Measurements from ENCODE around the gene CBR1. TPM values are rescaled to one million over a fixed set of nuclear protein-coding genes. Genes with fewer than 3 reads are reported as not detected.
"Not testable (repeated sequence)": the region's sequence is repeated elsewhere in the genome, so short reads cannot be mapped to it uniquely, and the experiment has no call there.

The CBR1 gene
- total RNA-seq, 2 experiments from 2014 or later: 40.7 to 43.8 TPM

- Mint-ChIP-seq H3K27me3 (peaks cover 3% of the 10 kb centered on the region), H3K27ac (no peak overlapping the region), H3K4me1 (peaks cover 2% of the 10 kb centered on the region), H3K36me3 (peaks cover 3% of the 10 kb centered on the region), H3K9me3 (peaks cover 8% of the 10 kb centered on the region), H3K4me3 (no peak overlapping the region)
- POLR2A ChIA-PET: interaction anchor here (0.9 kb wide), 1 partner anchor 10 kb away, joined by 3 read pairs; no protein-coding TSS in a partner anchor
- no peak for DNase-seq
- no peak for ATAC-seq (ENCODE audit: low read depth)
Measured at GRCh38 chr21:36097427-36098181, 27.8 kb downstream of the CBR1 start.

- DNase-seq (no peak), ATAC-seq (ENCODE audit: low read depth) (no peak)
- peaks cover 3% of the 10 kb centered on the region for H3K27me3 Mint-ChIP-seq
- H3K4me3 Mint-ChIP-seq: no peak overlapping the region
- H3K36me3 Mint-ChIP-seq: peaks cover 3% of the 10 kb centered on the region
- no peak overlapping the region for H3K27ac Mint-ChIP-seq
- H3K4me1 Mint-ChIP-seq: peaks cover 2% of the 10 kb centered on the region
- H3K9me3 Mint-ChIP-seq: peaks cover 8% of the 10 kb centered on the region
- POLR2A ChIA-PET: no interaction called here
Measured at GRCh38 chr21:36098182-36098532, 28.3 kb downstream of the CBR1 start.

GRCh38 chr21:36099000-36099399, 29.2 kb downstream of the CBR1 start:
- H3K9me3 Mint-ChIP-seq: peaks cover 2% of the 10 kb centered on the region
- POLR2A ChIA-PET: no interaction called here

GRCh38 chr21:36099695-36100211, 29.9 kb downstream of the CBR1 start:
- peaks cover 16% of the 10 kb centered on the region for H3K27me3 Mint-ChIP-seq
- H3K4me3 Mint-ChIP-seq; H3K4me1 Mint-ChIP-seq; H3K27ac Mint-ChIP-seq; POLR2A ChIA-PET; H3K9me3 Mint-ChIP-seq; DNase-seq; H3K36me3 Mint-ChIP-seq; ATAC-seq (ENCODE audit: low read depth): not testable (repeated sequence)

More at GRCh38 chr21:36099000-36099399, 29.2 kb downstream of the CBR1 start:
- Mint-ChIP-seq H3K27me3 (peaks cover 9% of the 10 kb centered on the region), H3K27ac (no peak overlapping the region), H3K36me3 (no peaks in the 10 kb centered on the region), H3K4me3 (no peak overlapping the region), H3K4me1 (peaks cover 2% of the 10 kb centered on the region)
- DNase-seq (no peak), ATAC-seq (ENCODE audit: low read depth) (no peak)

GRCh38 chr21:36100971-36101641, 31.3 kb downstream of the CBR1 start:
- no peaks in the 10 kb centered on the region for H3K36me3 Mint-ChIP-seq
- H3K27ac Mint-ChIP-seq: no peak overlapping the region
- DNase-seq (no peak), ATAC-seq (ENCODE audit: low read depth) (no peak)
- H3K27me3 Mint-ChIP-seq: peaks cover 30% of the 10 kb centered on the region
- peaks cover 8% of the 10 kb centered on the region for H3K4me1 Mint-ChIP-seq
- no peaks in the 10 kb centered on the region for H3K9me3 Mint-ChIP-seq
- H3K4me3 Mint-ChIP-seq: no peak overlapping the region
- POLR2A ChIA-PET: interaction anchor here (0.7 kb wide), 1 partner anchor 19 kb away, joined by 3 read pairs; no protein-coding TSS in a partner anchor

- Mint-ChIP-seq H3K27ac (no peak overlapping the region), H3K36me3 (no peaks in the 10 kb centered on the region), H3K4me1 (peaks cover 8% of the 10 kb centered on the region), H3K27me3 (peaks cover 42% of the 10 kb centered on the region), H3K9me3 (no peaks in the 10 kb centered on the region), H3K4me3 (no peak overlapping the region)
- DNase-seq (no peak), ATAC-seq (ENCODE audit: low read depth) (no peak)
- POLR2A ChIA-PET: no interaction called here
Measured at GRCh38 chr21:36103434-36103833, 33.6 kb downstream of the CBR1 start.

- Mint-ChIP-seq H3K27ac (no peak overlapping the region), H3K27me3 (peaks cover 40% of the 10 kb centered on the region)
- peak; percentile 42 for ATAC-seq (ENCODE audit: low read depth)
Measured at GRCh38 chr21:36104317-36105300, 34.8 kb downstream of the CBR1 start.

GRCh38 chr21:36105327-36105842, 35.6 kb downstream of the CBR1 start:
- H3K36me3 Mint-ChIP-seq: no peaks in the 10 kb centered on the region
- no peak overlapping the region for H3K27ac Mint-ChIP-seq
- peaks cover 8% of the 10 kb centered on the region for H3K4me1 Mint-ChIP-seq
- POLR2A ChIA-PET: interaction anchor here (0.6 kb wide), 1 partner anchor 48 kb away, joined by 3 read pairs; no protein-coding TSS in a partner anchor
- ATAC-seq (ENCODE audit: low read depth) (no peak), DNase-seq (no peak)
- no peaks in the 10 kb centered on the region for H3K9me3 Mint-ChIP-seq
- H3K27me3 Mint-ChIP-seq: peaks cover 40% of the 10 kb centered on the region
- H3K4me3 Mint-ChIP-seq: no peak overlapping the region

More at GRCh38 chr21:36104317-36105300, 34.8 kb downstream of the CBR1 start:
- H3K36me3 Mint-ChIP-seq: no peaks in the 10 kb centered on the region
- DNase-seq: peak; percentile 69
- H3K4me3 Mint-ChIP-seq: peak overlapping the region; percentile 25
- H3K4me1 Mint-ChIP-seq: peaks cover 8% of the 10 kb centered on the region
- POLR2A ChIA-PET: interaction anchor here (0.6 kb wide), 1 partner anchor 47 kb away, joined by 3 read pairs; no protein-coding TSS in a partner anchor
- H3K9me3 Mint-ChIP-seq: no peaks in the 10 kb centered on the region

- ATAC-seq (ENCODE audit: low read depth) (no peak), DNase-seq (no peak)
- Mint-ChIP-seq H3K9me3 (no peaks in the 10 kb centered on the region), H3K27ac (no peak overlapping the region), H3K4me3 (no peak overlapping the region), H3K27me3 (peaks cover 27% of the 10 kb centered on the region), H3K4me1 (peaks cover 27% of the 10 kb centered on the region), H3K36me3 (no peaks in the 10 kb centered on the region)
- POLR2A ChIA-PET: no interaction called here
Measured at GRCh38 chr21:36109868-36110267, 40.0 kb downstream of the CBR1 start.

GRCh38 chr21:36111238-36111637, 41.4 kb downstream of the CBR1 start:
- Mint-ChIP-seq H3K4me1 (peaks cover 31% of the 10 kb centered on the region), H3K27ac (no peak overlapping the region), H3K36me3 (no peaks in the 10 kb centered on the region), H3K9me3 (no peaks in the 10 kb centered on the region), H3K27me3 (peaks cover 14% of the 10 kb centered on the region), H3K4me3 (no peak overlapping the region)
- no peak for ATAC-seq (ENCODE audit: low read depth)
- POLR2A ChIA-PET: no interaction called here
- DNase-seq: no peak

GRCh38 chr21:36113647-36114428, 44.0 kb downstream of the CBR1 start:
- ATAC-seq (ENCODE audit: low read depth): peak; percentile 80
- H3K4me1 Mint-ChIP-seq: peaks cover 32% of the 10 kb centered on the region
- DNase-seq: peak; percentile 40

More at GRCh38 chr21:36113647-36114428, 44.0 kb downstream of the CBR1 start:
- no peaks in the 10 kb centered on the region for H3K36me3 Mint-ChIP-seq
- peak overlapping the region; percentile 90 for H3K27ac Mint-ChIP-seq
- no peaks in the 10 kb centered on the region for H3K9me3 Mint-ChIP-seq
- POLR2A ChIA-PET: interaction anchor here (0.5 to 2.9 kb wide), 6 partner anchors 21 to 54 kb away, joined by 3 to 7 read pairs (median 4); partner anchors contain the start of genes CBR1 and SETD4
- H3K27me3 Mint-ChIP-seq: peaks cover 2% of the 10 kb centered on the region
- peak overlapping the region; percentile 83 for H3K4me3 Mint-ChIP-seq
